ENCODE measurements around the gene ALPI.
"Not testable (repeated sequence)": the region's sequence is repeated elsewhere in the genome, so short reads cannot be mapped to it uniquely, and the experiment has no call there.

The ALPI gene
- 0 reads per million in 3 donors for total RNA-seq

- H3K27me3 ChIP-seq (replicated peaks; ENCODE audit: control insufficient read depth, insufficient read depth, low read length, poor library complexity, severe bottlenecking) = no peaks in the 10 kb centered on the region
- H3K4me1 ChIP-seq (ENCODE audit: control insufficient read depth, insufficient read depth, low read length, poor library complexity, severe bottlenecking) = no peaks in the 10 kb centered on the region
- no peaks in the 10 kb centered on the region for H3K9me3 ChIP-seq (ENCODE audit: control insufficient read depth, low read length)
- H3K27ac ChIP-seq (ENCODE audit: insufficient read depth, low read length, poor library complexity, severe bottlenecking) = no peak within 1 kb of the TSS
- no peak for DNase-seq
- no peak within 1 kb of the TSS for H3K4me3 ChIP-seq (ENCODE audit: insufficient read depth, low read depth, low read length, poor library complexity, severe bottlenecking)
- H3K36me3 ChIP-seq (ENCODE audit: control insufficient read depth, insufficient read depth, low read length) = no peaks in the 10 kb centered on the region
These were observed at the start of gene ALPI for GRCh38 chr2:232455426-232456255. Gene ALPI (plus strand): TSS chr2:232456153. CDS start chr2:232456200, 47 bp downstream.

- H3K27me3 ChIP-seq (replicated peaks; ENCODE audit: control insufficient read depth, insufficient read depth, low read length, poor library complexity, severe bottlenecking) = no peaks in the 10 kb centered on the region
- H3K4me1 ChIP-seq (ENCODE audit: control insufficient read depth, insufficient read depth, low read length, poor library complexity, severe bottlenecking) = no peaks in the 10 kb centered on the region
- H3K9me3 ChIP-seq (ENCODE audit: control insufficient read depth, low read length) = no peaks in the 10 kb centered on the region
- no peak within 1 kb of the TSS for H3K4me3 ChIP-seq (ENCODE audit: insufficient read depth, low read depth, low read length, poor library complexity, severe bottlenecking)
- no peak for DNase-seq
- H3K36me3 ChIP-seq (ENCODE audit: control insufficient read depth, insufficient read depth, low read length) = no peaks in the 10 kb centered on the region
- no peak within 1 kb of the TSS for H3K27ac ChIP-seq (ENCODE audit: insufficient read depth, low read length, poor library complexity, severe bottlenecking)
These were observed 49.2 kb upstream of the ALPI start, which contains the start of gene ALPG for GRCh38 chr2:232406556-232407310. Gene ALPG (plus strand): TSS chr2:232406844. CDS start chr2:232406895, 51 bp downstream.

GRCh38 chr2:232407428-232408150 is 48.4 kb upstream of the ALPI start:
- not testable (repeated sequence) for H3K4me3 ChIP-seq (ENCODE audit: insufficient read depth, low read depth, low read length, poor library complexity, severe bottlenecking); H3K36me3 ChIP-seq (ENCODE audit: control insufficient read depth, insufficient read depth, low read length); H3K4me1 ChIP-seq (ENCODE audit: control insufficient read depth, insufficient read depth, low read length, poor library complexity, severe bottlenecking); H3K27me3 ChIP-seq (replicated peaks; ENCODE audit: control insufficient read depth, insufficient read depth, low read length, poor library complexity, severe bottlenecking); H3K9me3 ChIP-seq (ENCODE audit: control insufficient read depth, low read length); H3K27ac ChIP-seq (ENCODE audit: insufficient read depth, low read length, poor library complexity, severe bottlenecking); DNase-seq

- H3K27me3 ChIP-seq (replicated peaks; ENCODE audit: control insufficient read depth, insufficient read depth, low read length, poor library complexity, severe bottlenecking); DNase-seq; H3K9me3 ChIP-seq (ENCODE audit: control insufficient read depth, low read length); H3K36me3 ChIP-seq (ENCODE audit: control insufficient read depth, insufficient read depth, low read length); H3K4me3 ChIP-seq (ENCODE audit: insufficient read depth, low read depth, low read length, poor library complexity, severe bottlenecking); H3K4me1 ChIP-seq (ENCODE audit: control insufficient read depth, insufficient read depth, low read length, poor library complexity, severe bottlenecking); H3K27ac ChIP-seq (ENCODE audit: insufficient read depth, low read length, poor library complexity, severe bottlenecking): not testable (repeated sequence)
These were observed 47.7 kb upstream of the ALPI start for GRCh38 chr2:232408269-232408668.

- not testable (repeated sequence) for H3K9me3 ChIP-seq (ENCODE audit: control insufficient read depth, low read length); H3K4me1 ChIP-seq (ENCODE audit: control insufficient read depth, insufficient read depth, low read length, poor library complexity, severe bottlenecking); H3K36me3 ChIP-seq (ENCODE audit: control insufficient read depth, insufficient read depth, low read length); H3K27ac ChIP-seq (ENCODE audit: insufficient read depth, low read length, poor library complexity, severe bottlenecking); DNase-seq; H3K27me3 ChIP-seq (replicated peaks; ENCODE audit: control insufficient read depth, insufficient read depth, low read length, poor library complexity, severe bottlenecking); H3K4me3 ChIP-seq (ENCODE audit: insufficient read depth, low read depth, low read length, poor library complexity, severe bottlenecking)
These were observed 46.3 kb upstream of the ALPI start for GRCh38 chr2:232409617-232410016.

DNA sequence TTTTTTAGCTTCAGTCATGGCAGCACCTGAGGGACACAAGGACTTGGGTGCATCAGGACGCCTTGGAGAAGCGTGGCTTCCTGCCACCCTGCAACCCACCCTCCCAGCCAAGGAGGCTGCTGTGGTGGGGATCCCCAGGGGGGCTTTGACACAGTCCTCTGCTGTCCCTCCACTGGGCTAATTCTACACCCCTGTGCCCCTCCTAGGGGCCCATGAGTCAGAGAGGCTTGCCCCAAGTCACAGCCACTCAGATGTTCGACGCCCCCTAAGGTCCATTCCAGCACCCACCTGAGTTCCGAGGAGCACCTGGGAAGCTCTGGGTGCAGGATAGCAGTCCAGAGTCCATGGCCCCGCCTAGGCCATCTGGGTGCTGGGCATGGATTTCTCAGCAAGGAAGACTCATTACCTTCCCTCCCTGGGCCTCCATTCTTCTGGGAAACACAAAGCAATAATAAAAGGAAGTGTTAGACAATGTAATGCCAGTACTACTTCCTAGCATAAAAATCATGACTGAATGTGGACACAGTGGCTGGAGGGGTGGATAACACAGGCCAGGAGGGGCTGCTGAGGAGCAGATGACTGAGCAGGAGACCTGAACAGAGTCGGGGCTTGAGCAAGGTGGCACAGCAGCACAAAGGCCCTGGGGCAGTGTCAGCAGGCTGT is 45.6 kb upstream of the ALPI start:
- H3K4me1 ChIP-seq (ENCODE audit: control insufficient read depth, insufficient read depth, low read length, poor library complexity, severe bottlenecking) = no peaks in the 10 kb centered on the region
- DNase-seq = no peak
- H3K27ac ChIP-seq (ENCODE audit: insufficient read depth, low read length, poor library complexity, severe bottlenecking) = no peak overlapping the region
- no peak overlapping the region for H3K4me3 ChIP-seq (ENCODE audit: insufficient read depth, low read depth, low read length, poor library complexity, severe bottlenecking)
- no peaks in the 10 kb centered on the region for H3K9me3 ChIP-seq (ENCODE audit: control insufficient read depth, low read length)
- no peaks in the 10 kb centered on the region for H3K36me3 ChIP-seq (ENCODE audit: control insufficient read depth, insufficient read depth, low read length)
- H3K27me3 ChIP-seq (replicated peaks; ENCODE audit: control insufficient read depth, insufficient read depth, low read length, poor library complexity, severe bottlenecking) = no peaks in the 10 kb centered on the region

DNA sequence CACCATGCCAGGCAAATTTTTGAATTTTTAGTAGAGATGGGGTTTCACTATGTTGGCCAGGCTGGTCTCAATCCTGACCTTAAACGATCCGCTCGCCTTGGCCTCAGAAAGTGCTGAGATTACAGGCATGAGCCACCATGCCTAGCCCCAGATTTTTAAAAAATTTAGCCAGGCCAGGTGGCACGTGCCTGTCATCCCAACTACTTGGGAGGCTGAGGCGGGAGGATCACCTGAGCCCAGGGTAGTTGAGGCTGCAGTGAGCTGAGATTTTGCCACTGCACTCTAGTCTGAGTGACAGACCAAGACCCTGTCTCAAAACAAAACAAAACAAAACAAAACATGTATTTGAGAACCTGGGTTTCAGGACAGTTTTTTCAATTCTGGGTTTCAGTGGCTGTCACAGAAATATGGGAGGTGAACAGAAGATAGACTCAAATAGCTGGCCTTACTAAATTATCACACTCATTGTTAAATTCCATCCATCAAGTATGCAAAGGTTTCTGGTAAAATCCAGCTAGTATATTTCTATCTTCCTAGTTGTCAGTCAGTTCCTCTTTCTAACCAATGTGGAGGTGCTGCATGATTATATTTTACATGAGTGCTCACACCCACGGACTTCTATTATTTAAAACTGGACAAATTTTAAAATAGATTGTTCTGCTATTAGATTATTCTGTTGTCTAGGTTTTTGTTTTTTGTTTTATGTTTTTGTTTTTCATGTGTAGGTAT is 43.9 kb upstream of the ALPI start:
- no peak overlapping the region for H3K4me3 ChIP-seq (ENCODE audit: insufficient read depth, low read depth, low read length, poor library complexity, severe bottlenecking)
- DNase-seq = no peak
- H3K4me1 ChIP-seq (ENCODE audit: control insufficient read depth, insufficient read depth, low read length, poor library complexity, severe bottlenecking) = no peaks in the 10 kb centered on the region
- no peak overlapping the region for H3K27ac ChIP-seq (ENCODE audit: insufficient read depth, low read length, poor library complexity, severe bottlenecking)
- H3K9me3 ChIP-seq (ENCODE audit: control insufficient read depth, low read length) = no peaks in the 10 kb centered on the region
- no peaks in the 10 kb centered on the region for H3K36me3 ChIP-seq (ENCODE audit: control insufficient read depth, insufficient read depth, low read length)
- no peaks in the 10 kb centered on the region for H3K27me3 ChIP-seq (replicated peaks; ENCODE audit: control insufficient read depth, insufficient read depth, low read length, poor library complexity, severe bottlenecking)

DNA sequence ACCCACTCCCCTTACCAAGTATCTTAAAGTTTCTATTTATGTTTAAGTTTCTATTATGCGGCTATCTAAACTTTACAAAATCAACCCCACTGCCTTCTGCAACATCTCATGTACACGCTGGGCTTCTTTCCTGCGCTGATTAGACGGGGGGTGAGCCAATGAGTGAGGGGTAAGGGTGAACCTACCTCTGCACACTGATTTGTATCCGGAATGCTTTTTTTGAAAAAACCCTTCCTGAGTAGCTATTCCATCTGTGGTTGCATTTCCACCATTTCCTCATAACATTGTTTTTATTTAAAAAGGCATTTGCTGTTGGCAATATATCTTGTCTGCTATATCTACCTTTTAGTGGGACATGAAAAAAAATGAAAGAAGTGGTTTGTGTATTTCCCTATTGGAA is 43.0 kb upstream of the ALPI start:
- no peak for DNase-seq
- Histone ChIP-seq H3K4me1 (ENCODE audit: control insufficient read depth, insufficient read depth, low read length, poor library complexity, severe bottlenecking) (no peaks in the 10 kb centered on the region), H3K27ac (ENCODE audit: insufficient read depth, low read length, poor library complexity, severe bottlenecking) (no peak overlapping the region), H3K36me3 (ENCODE audit: control insufficient read depth, insufficient read depth, low read length) (no peaks in the 10 kb centered on the region), H3K27me3 (replicated peaks; ENCODE audit: control insufficient read depth, insufficient read depth, low read length, poor library complexity, severe bottlenecking) (no peaks in the 10 kb centered on the region), H3K9me3 (ENCODE audit: control insufficient read depth, low read length) (no peaks in the 10 kb centered on the region), H3K4me3 (ENCODE audit: insufficient read depth, low read depth, low read length, poor library complexity, severe bottlenecking) (no peak overlapping the region)

DNA sequence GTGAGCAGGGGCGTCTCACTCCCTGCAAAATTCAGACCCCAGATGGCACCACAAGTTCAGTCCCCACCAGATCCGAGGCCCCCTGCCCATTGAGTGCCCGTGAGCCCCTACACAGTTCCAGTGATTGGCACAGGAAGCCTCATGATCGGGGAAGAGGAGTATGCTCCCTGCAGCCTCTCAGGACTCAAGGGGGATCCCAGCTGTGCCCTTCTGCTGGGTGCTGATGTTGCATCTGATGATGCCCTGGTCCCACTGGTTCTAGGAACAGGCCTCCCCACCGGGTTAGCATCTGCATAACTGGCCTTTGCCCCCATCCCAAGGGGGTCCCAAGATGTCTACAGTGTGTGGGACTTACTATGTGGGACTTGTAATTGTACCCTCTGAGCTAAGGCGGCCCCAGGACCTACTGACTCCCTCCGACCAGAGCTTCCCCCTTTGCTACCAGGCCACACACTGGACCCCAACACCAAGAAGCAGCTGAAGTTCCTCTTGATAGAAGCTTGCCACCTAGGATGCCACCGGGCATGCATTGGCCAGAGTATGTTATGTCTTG is 40.7 kb upstream of the ALPI start:
- H3K27me3 ChIP-seq (replicated peaks; ENCODE audit: control insufficient read depth, insufficient read depth, low read length, poor library complexity, severe bottlenecking) = peaks cover 9% of the 10 kb centered on the region
- H3K27ac ChIP-seq (ENCODE audit: insufficient read depth, low read length, poor library complexity, severe bottlenecking) = no peak overlapping the region
- H3K36me3 ChIP-seq (ENCODE audit: control insufficient read depth, insufficient read depth, low read length) = no peaks in the 10 kb centered on the region
- no peak for DNase-seq
- peaks cover 7% of the 10 kb centered on the region for H3K4me1 ChIP-seq (ENCODE audit: control insufficient read depth, insufficient read depth, low read length, poor library complexity, severe bottlenecking)
- no peaks in the 10 kb centered on the region for H3K9me3 ChIP-seq (ENCODE audit: control insufficient read depth, low read length)
- H3K4me3 ChIP-seq (ENCODE audit: insufficient read depth, low read depth, low read length, poor library complexity, severe bottlenecking) = no peak overlapping the region

Data from effector memory CD4-positive, alpha-beta T cell (primary cell).